IMR-90 (cell line): ENCODE data around the gene RENBP. TPM values are rescaled to one million over a fixed set of nuclear protein-coding genes. Genes with fewer than 3 reads are reported as not detected.

Experiments
- ATAC-seq: fragments of 200-7000 bp; cut with Tn5 transposase; 2 replicates; pipeline ENCODE4 v1.9.1; 2020; ENCODE audit warnings: low read depth, mild to moderate bottlenecking, moderate library complexity
- BruUV-seq: library from RNA; stranded (reverse); fragments of 400-500 nt; replicated peaks from 2 replicates; lab custom pipeline; 2021; lab: Mats Ljungman, UMichigan
- CTCF ChIA-PET: fragments of 300-600 bp; formaldehyde crosslinking; extraction: SDS; loops from one replicate; lab custom pipeline; 2021; ENCODE audit warnings: antibody characterized with exemption; lab: Yijun Ruan, JAX
- POLR2A ChIA-PET: fragments of 300-600 bp; sonication (Branson Sonifier 250); formaldehyde crosslinking; loops from one replicate; lab custom pipeline; 2022; ENCODE audit warnings: antibody characterized with exemption; ENCODE audit not compliant: unreplicated experiment; lab: Charles Lee
- DNase-seq: peaks from one replicate; pipeline ENCODE4 v3.0.0; 2013
- H2AFZ ChIP-seq: replicated peaks from 2 replicates; pipeline ENCODE3; 2013; ENCODE audit warnings: low read length, mild to moderate bottlenecking; ENCODE audit not compliant: poor library complexity
- H2AK5ac ChIP-seq: 2 replicates; pipeline ENCODE4 v1.6.1; 2013; ENCODE audit warnings: low read depth, low read length, inconsistent platforms
- H2AK9ac ChIP-seq: replicated peaks from 2 replicates; pipeline ENCODE3; 2013; ENCODE audit warnings: mild to moderate bottlenecking, low read depth, low read length, moderate library complexity; ENCODE audit not compliant: poor library complexity
- H2BK120ac ChIP-seq: 2 replicates; pipeline ENCODE4 v1.6.1; 2013; ENCODE audit warnings: low read depth, low read length, inconsistent platforms
- H2BK15ac ChIP-seq: 3 replicates; pipeline ENCODE4 v1.6.1; 2013; ENCODE audit warnings: low read depth, low read length, inconsistent platforms
- H2BK20ac ChIP-seq: 2 replicates; pipeline ENCODE4 v1.6.1; 2013; ENCODE audit warnings: low read depth, mild to moderate bottlenecking, inconsistent platforms, low read length, moderate library complexity
- H2BK5ac ChIP-seq: 2 replicates; pipeline ENCODE4 v1.6.1; 2013; ENCODE audit warnings: mild to moderate bottlenecking, low read depth, low read length, inconsistent platforms; ENCODE audit not compliant: poor library complexity, severe bottlenecking
- H3K14ac ChIP-seq: replicated peaks from 2 replicates; pipeline ENCODE4 v1.6.1; 2013; ENCODE audit warnings: low read depth, low read length, inconsistent platforms
- H3K18ac ChIP-seq: 2 replicates; pipeline ENCODE4 v1.6.1; 2013; ENCODE audit warnings: low read depth, low read length, control low read depth
- H3K23ac ChIP-seq: 2 replicates; pipeline ENCODE4 v1.6.1; 2013; ENCODE audit warnings: low read depth, low read length, inconsistent platforms
- H3K27ac ChIP-seq: 2 replicates; pipeline ENCODE4 v1.5.1; 2013; ENCODE audit warnings: mild to moderate bottlenecking, control low read depth, low read length; ENCODE audit not compliant: insufficient read depth
- H3K27me3 ChIP-seq: 2 replicates; pipeline ENCODE4 v1.6.1; 2013; ENCODE audit warnings: low read length; ENCODE audit not compliant: control insufficient read depth, insufficient read depth
- H3K36me3 ChIP-seq: 2 replicates; pipeline ENCODE4 v1.6.1; 2013; ENCODE audit warnings: low read length, mixed read lengths; ENCODE audit not compliant: control insufficient read depth, insufficient read depth
- H3K4ac ChIP-seq: 2 replicates; pipeline ENCODE4 v1.6.1; 2013; ENCODE audit warnings: low read depth, low read length, inconsistent platforms
- H3K4me1 ChIP-seq: 2 replicates; pipeline ENCODE4 v1.6.1; 2013; ENCODE audit warnings: low read length, mixed read lengths; ENCODE audit not compliant: control insufficient read depth, insufficient read depth
- H3K4me2 ChIP-seq: 2 replicates; pipeline ENCODE4 v1.6.1; 2013; ENCODE audit warnings: low read depth, mild to moderate bottlenecking, control low read depth, low read length, moderate library complexity
- H3K4me3 ChIP-seq: 2 replicates; pipeline ENCODE4 v1.5.1; 2013; ENCODE audit warnings: low read depth, mild to moderate bottlenecking, control low read depth, low read length, moderate library complexity; ENCODE audit not compliant: insufficient read depth
- H3K56ac ChIP-seq: 2 replicates; pipeline ENCODE4 v1.6.1; 2013; ENCODE audit warnings: low read length, inconsistent platforms; ENCODE audit not compliant: insufficient read depth; ENCODE audit errors: extremely low read depth
- H3K79me1 ChIP-seq, 2 experiments: 2 replicates each; pipeline ENCODE4 v1.6.1; 2013; ENCODE audit warnings: low read length in 2 of 2, inconsistent platforms in 1 of 2, low read depth in 1 of 2
- H3K9ac ChIP-seq: 2 replicates; pipeline ENCODE4 v1.6.1; 2013; ENCODE audit warnings: low read depth, low read length, control low read depth
- H3K9me1 ChIP-seq: 2 replicates; pipeline ENCODE4 v1.6.1; 2013; ENCODE audit warnings: low read length, inconsistent platforms; ENCODE audit not compliant: insufficient read depth
- H3K9me3 ChIP-seq: 2 replicates; pipeline ENCODE4 v1.6.1; 2013; ENCODE audit warnings: low read length; ENCODE audit not compliant: control insufficient read depth, insufficient read depth
- H4K20me1 ChIP-seq: 2 replicates; pipeline ENCODE4 v1.6.1; 2013; ENCODE audit warnings: low read length, inconsistent platforms; ENCODE audit not compliant: insufficient read depth
- H4K5ac ChIP-seq: 2 replicates; pipeline ENCODE4 v1.6.1; 2013; ENCODE audit warnings: mild to moderate bottlenecking, low read depth, low read length, control low read depth
- H4K8ac ChIP-seq, 2 experiments: 2 replicates each; pipeline ENCODE4 v1.6.1; 2013; ENCODE audit warnings: low read depth in 2 of 2, low read length in 2 of 2, control low read depth in 1 of 2, inconsistent platforms in 1 of 2
- H4K91ac ChIP-seq: 2 replicates; pipeline ENCODE4 v1.6.1; 2013; ENCODE audit warnings: low read depth, low read length, inconsistent platforms; ENCODE audit not compliant: insufficient read depth
- BHLHE40 ChIP-seq: fragments of 150-350 bp; IDR thresholded peaks from 2 replicates; pipeline ENCODE4 v1.6.1; 2016; ENCODE audit warnings: mild to moderate bottlenecking, low read depth, low read length
- ELK1 ChIP-seq: fragments of 150-350 bp; IDR thresholded peaks from 2 replicates; pipeline ENCODE4 v1.6.1; 2016; ENCODE audit warnings: low read depth, mild to moderate bottlenecking, low read length, moderate library complexity, borderline replicate concordance
- MXI1 ChIP-seq: IDR thresholded peaks from 2 replicates; pipeline ENCODE4 v1.6.1; 2012; ENCODE audit warnings: low read depth, mild to moderate bottlenecking, low read length, moderate library complexity, borderline replicate concordance
- WGBS, 2 experiments: methylation state at CpG; one replicate each; pipeline versions ENCODE4 v1.1.5 to v1.1.7; 2013; ENCODE audit warnings: missing lambda C conversion rate in 2 of 2; ENCODE audit not compliant: insufficient read length in 1 of 2; ENCODE audit errors: extremely low coverage in 2 of 2; 5-methylcytosine and 5-hydroxymethylcytosine counted together
- dilution Hi-C: fragments of 300-500 bp; cut with HindIII; formaldehyde crosslinking; loops from one replicate; pipeline ENCODE4 v1.14.3; 2018; ENCODE audit warnings: low sequenced_read_pairs; ENCODE audit not compliant: unreplicated experiment
- in situ Hi-C: fragments of 300-500 bp; cut with MboI; formaldehyde crosslinking; loops from 3 replicates; pipeline ENCODE4 v1.14.3; 2019; ENCODE audit warnings: low sequenced_read_pairs, inconsistent platforms, mixed read lengths
- intact Hi-C: fragments of 100-400 bp; cut with micrococcal nuclease; formaldehyde crosslinking; loops from 2 replicates; pipeline ENCODE4 v1.10.0; 2022
- polyA plus RNA-seq, 3 experiments: library from polyadenylated mRNA; depleted of rRNA; stranded (reverse); fragments of >200 nt; gene quantifications; 2 replicates each; pipeline ENCODE4 v1.2.3, GENCODE V29; 2012; ENCODE audit warnings: low replicate concordance in 1 of 3
- total RNA-seq: library from RNA; depleted of rRNA; stranded (reverse); fragments of >200 nt; gene quantifications from 2 replicates; pipeline ENCODE4 v1.2.3, GENCODE V29; 2012

Gene RENBP
- total and polyA plus RNA-seq, 2 of the 4 experiments (the other 2 are of a cell fraction), result 0.15 to 0.18 TPM

- peaks cover 14 to 33% of the 10 kb centered on the region in 2 experiments; a peak in 2 of 4 replicates for H3K79me1 ChIP-seq
- no peaks in the 10 kb centered on the region for H3K36me3 ChIP-seq
- peaks cover 59% of the 10 kb centered on the region for H4K20me1 ChIP-seq
- H3K9ac ChIP-seq, result peak overlapping the region; percentile 93
- peak overlapping the region; percentile 91 for H3K4ac ChIP-seq
- H3K9me1 ChIP-seq, result peaks cover 12% of the 10 kb centered on the region; the same call in 1 of the 2 replicates
- TF ChIP-seq ELK1 (no peak), BHLHE40 (no peak), MXI1 (0 out of 2 replicates have a peak, but pooled peaks have one; percentile 1)
- H2AK9ac ChIP-seq, result peak overlapping the region; percentile 81
- peak overlapping the region; percentile 85; the same call in 1 of the 2 replicates for H3K14ac ChIP-seq
- H3K4me1 ChIP-seq, result peaks cover 24% of the 10 kb centered on the region
- H2AK5ac ChIP-seq, result peak overlapping the region; percentile 66
- peak overlapping the region; percentile 51 for H3K56ac ChIP-seq
- no peak overlapping the region for H2BK20ac ChIP-seq
- peak overlapping the region; percentile 87 for H3K4me2 ChIP-seq
- dilution Hi-C loops (no loop called here), in situ Hi-C loops (loop anchor here (10.0 kb wide), 1 partner anchor 205 kb away; the partner anchor contains the start of gene PLXNB3), intact Hi-C loops (loop anchor here (2.0 kb wide), 1 partner anchor 77 kb away; no protein-coding TSS in a partner anchor)
- H3K27me3 ChIP-seq, result no peaks in the 10 kb centered on the region
- H2BK120ac ChIP-seq, result peak overlapping the region; percentile 42; the same call in 1 of the 2 replicates
- POLR2A ChIA-PET, result no interaction called here
- no TSS peak for BruUV-seq
- no peaks in the 10 kb centered on the region for H3K9me3 ChIP-seq
- peak overlapping the region; percentile 83; the same call in 1 of the 2 replicates for H3K23ac ChIP-seq
- H4K5ac ChIP-seq, result 0 out of 2 replicates have a peak overlapping the region, but pooled peaks have one; percentile 67
- peak overlapping the region; percentile 64 to 75; a peak in 2 of 4 replicates for H4K8ac ChIP-seq
- WGBS, 2 experiments, result no CpG with 5 or more reads among the region's 26 CpGs
- H3K4me3 ChIP-seq, result peak overlapping the region; percentile 96
- peak overlapping the region; percentile 93 for H2BK5ac ChIP-seq
- peak; percentile 23 for DNase-seq
- no peak overlapping the region for H2BK15ac ChIP-seq
- peak overlapping the region; percentile 75 for H2AFZ ChIP-seq
- no peak for ATAC-seq
- peak overlapping the region; percentile 100 for H3K27ac ChIP-seq
- H4K91ac ChIP-seq, result peak overlapping the region; percentile 65; the same call in 1 of the 2 replicates
- CTCF ChIA-PET, result no interaction called here
- peak overlapping the region; percentile 84 for H3K18ac ChIP-seq
These were observed 25.5 kb upstream of the RENBP start for GRCh38 chrX:153969904-153970356.
